SKM-1 treated with dmso at 0.1 percent for 144 hours (cell line): ENCODE measurements around the gene ZACN.

ENCODE experiments used
- DNase-seq: peaks from one replicate; lab custom pipeline; 2025; ENCODE audit not compliant: unreplicated experiment; lab: John Stamatoyannopoulos, UW

Gene ZACN

GRCh38 chr17:76131051-76131691 is 52.2 kb downstream of the ZACN start:
- no peak for DNase-seq

- DNase-seq = no peak
Observed at GRCh38 chr17:76131692-76132573, 53.0 kb downstream of the ZACN start.
